Endodermal cell (in vitro differentiated cells): ENCODE measurements around the gene PAX7. TPM values are rescaled to one million over a fixed set of nuclear protein-coding genes. Genes with fewer than 3 reads are reported as not detected.
"Not testable (repeated sequence)": the region's sequence is repeated elsewhere in the genome, so short reads cannot be mapped to it uniquely, and the experiment has no call there.

Source experiments
- DNase-seq: peaks from one replicate; pipeline ENCODE4 v3.0.0-alpha.2; 2017
- H3K27ac ChIP-seq: 2 replicates; pipeline ENCODE4 v1.5.1; 2013; ENCODE audit warnings: mild to moderate bottlenecking, low read depth, low read length, moderate library complexity
- H3K27me3 ChIP-seq: 2 replicates; pipeline ENCODE4 v1.6.1; 2013; ENCODE audit warnings: mild to moderate bottlenecking, low read length, moderate library complexity; ENCODE audit not compliant: insufficient read depth, control insufficient read depth, poor library complexity, severe bottlenecking
- H3K36me3 ChIP-seq: 2 replicates; pipeline ENCODE4 v1.7.0; 2013; ENCODE audit warnings: mild to moderate bottlenecking, low read length, moderate library complexity; ENCODE audit not compliant: control insufficient read depth, insufficient read depth
- H3K4me1 ChIP-seq: one replicate; pipeline ENCODE4 v1.7.0; 2013; ENCODE audit warnings: low read length; ENCODE audit not compliant: control insufficient read depth, insufficient read depth
- H3K4me3 ChIP-seq: 2 replicates; pipeline ENCODE4 v1.5.1; 2013; ENCODE audit warnings: mild to moderate bottlenecking, low read length, moderate library complexity
- H3K9ac ChIP-seq: 2 replicates; pipeline ENCODE4 v1.6.1; 2013; ENCODE audit warnings: mild to moderate bottlenecking, low read length, moderate library complexity; ENCODE audit not compliant: poor library complexity, severe bottlenecking; ENCODE audit errors: extremely low read depth
- H3K9me3 ChIP-seq: 2 replicates; pipeline ENCODE4 v1.6.1; 2013; ENCODE audit warnings: mild to moderate bottlenecking, low read length, moderate library complexity; ENCODE audit not compliant: control insufficient read depth
- H3K27ac Mint-ChIP-seq: 2 replicates; pipeline ENCODE4 v1.8.0; 2020; ENCODE audit warnings: mixed read lengths
- H3K27me3 Mint-ChIP-seq: 2 replicates; pipeline ENCODE4 v1.8.0; 2021; ENCODE audit warnings: mild to moderate bottlenecking, mixed read lengths; ENCODE audit not compliant: insufficient read depth
- H3K36me3 Mint-ChIP-seq: 2 replicates; pipeline ENCODE4 v1.8.0; 2020; ENCODE audit warnings: low read depth, mixed read lengths
- H3K4me1 Mint-ChIP-seq: 2 replicates; pipeline ENCODE4 v1.8.0; 2020; ENCODE audit warnings: mixed read lengths
- H3K4me3 Mint-ChIP-seq: 2 replicates; pipeline ENCODE4 v1.8.0; 2020; ENCODE audit warnings: mild to moderate bottlenecking, moderate library complexity, mixed read lengths
- H3K9me3 Mint-ChIP-seq: 2 replicates; pipeline ENCODE4 v1.8.0; 2020; ENCODE audit warnings: mild to moderate bottlenecking, mixed read lengths
- WGBS, 2 experiments: methylation state at CpG; one replicate each; pipeline versions ENCODE4 v1.1.5 to v1.1.7; 2013; ENCODE audit warnings: missing lambda C conversion rate in 2 of 2, mixed read lengths in 1 of 2; ENCODE audit not compliant: insufficient coverage in 1 of 2, insufficient read length in 1 of 2; 5-methylcytosine and 5-hydroxymethylcytosine counted together
- total RNA-seq, 2 donors: library from RNA; stranded (reverse); fragmentation: NEBNext Ultra II Directional in 1 of 2; extraction: Animal tissue kit (Norgen Biotek cat#: 25700) in 1 of 2; gene quantifications; 2 replicates in 1 of 2; 3 replicates in 1 of 2; pipeline ENCODE4 v1.2.1, GENCODE V29; 2021
- TF ChIP-seq, protein P1 (sequence below): fragments of 200-600 bp; sonication (generic); conservative IDR thresholded peaks from 2 replicates; pipeline ENCODE4 v1.5.0; 2021; ENCODE audit warnings: antibody characterized with exemption, mild to moderate bottlenecking

Gene PAX7
- total RNA-seq, 2 donors from 2014 or later = 2.2 to 2.4 TPM

GRCh38 chr1:18583326-18583941 lies 47.2 kb upstream of the PAX7 start:
- H3K9ac ChIP-seq = no peak overlapping the region
- H3K36me3 ChIP-seq = no peaks in the 10 kb centered on the region
- no peak overlapping the region for H3K4me3 ChIP-seq
- Mint-ChIP-seq H3K4me3 (no peak overlapping the region), H3K27ac (no peak overlapping the region), H3K4me1 (no peaks in the 10 kb centered on the region), H3K36me3 (no peaks in the 10 kb centered on the region), H3K9me3 (no peaks in the 10 kb centered on the region), H3K27me3 (peaks cover 18% of the 10 kb centered on the region)
- no peak for DNase-seq
- H3K9me3 ChIP-seq = no peaks in the 10 kb centered on the region
- H3K27ac ChIP-seq = no peak overlapping the region
- peaks cover 20% of the 10 kb centered on the region for H3K27me3 ChIP-seq
- no peaks in the 10 kb centered on the region for H3K4me1 ChIP-seq
- TF ChIP-seq, protein P1, sequence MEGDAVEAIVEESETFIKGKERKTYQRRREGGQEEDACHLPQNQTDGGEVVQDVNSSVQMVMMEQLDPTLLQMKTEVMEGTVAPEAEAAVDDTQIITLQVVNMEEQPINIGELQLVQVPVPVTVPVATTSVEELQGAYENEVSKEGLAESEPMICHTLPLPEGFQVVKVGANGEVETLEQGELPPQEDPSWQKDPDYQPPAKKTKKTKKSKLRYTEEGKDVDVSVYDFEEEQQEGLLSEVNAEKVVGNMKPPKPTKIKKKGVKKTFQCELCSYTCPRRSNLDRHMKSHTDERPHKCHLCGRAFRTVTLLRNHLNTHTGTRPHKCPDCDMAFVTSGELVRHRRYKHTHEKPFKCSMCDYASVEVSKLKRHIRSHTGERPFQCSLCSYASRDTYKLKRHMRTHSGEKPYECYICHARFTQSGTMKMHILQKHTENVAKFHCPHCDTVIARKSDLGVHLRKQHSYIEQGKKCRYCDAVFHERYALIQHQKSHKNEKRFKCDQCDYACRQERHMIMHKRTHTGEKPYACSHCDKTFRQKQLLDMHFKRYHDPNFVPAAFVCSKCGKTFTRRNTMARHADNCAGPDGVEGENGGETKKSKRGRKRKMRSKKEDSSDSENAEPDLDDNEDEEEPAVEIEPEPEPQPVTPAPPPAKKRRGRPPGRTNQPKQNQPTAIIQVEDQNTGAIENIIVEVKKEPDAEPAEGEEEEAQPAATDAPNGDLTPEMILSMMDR = no peak
- WGBS, 2 experiments = 83 to 86% methylated on average over 6 to 7 of the region's 7 CpGs

DNA sequence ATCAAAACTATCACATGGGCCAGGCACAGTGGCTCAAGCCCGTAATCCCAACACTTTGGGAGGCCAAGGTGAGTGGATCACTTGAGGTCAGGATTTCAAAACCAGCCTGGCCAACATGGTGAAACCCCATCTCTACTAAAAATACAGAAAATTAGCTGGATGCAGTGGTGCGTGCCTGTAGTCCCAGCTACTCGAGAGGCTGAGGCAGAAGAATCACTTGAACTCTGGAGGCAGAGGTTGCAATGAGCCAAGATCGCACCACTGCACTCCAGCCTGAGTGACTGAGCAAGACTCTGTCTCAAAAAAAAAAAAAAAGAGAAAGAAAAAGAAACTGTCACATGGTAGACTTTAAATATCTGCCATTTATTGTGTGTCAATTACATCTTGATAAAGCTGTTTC lies 44.6 kb upstream of the PAX7 start:
- not testable (repeated sequence) for H3K4me3 ChIP-seq, H3K4me3 Mint-ChIP-seq, H3K27ac Mint-ChIP-seq, H3K4me1 ChIP-seq, H3K36me3 ChIP-seq, H3K9ac ChIP-seq, DNase-seq, H3K4me1 Mint-ChIP-seq, H3K27ac ChIP-seq, H3K9me3 Mint-ChIP-seq, H3K9me3 ChIP-seq, H3K36me3 Mint-ChIP-seq
- whole genome bisulfite sequencing, 2 experiments = 86 to 96% methylated on average over 3 to 4 of the region's 4 CpGs
- peaks cover 11% of the 10 kb centered on the region for H3K27me3 Mint-ChIP-seq
- H3K27me3 ChIP-seq = peaks cover 14% of the 10 kb centered on the region

DNA sequence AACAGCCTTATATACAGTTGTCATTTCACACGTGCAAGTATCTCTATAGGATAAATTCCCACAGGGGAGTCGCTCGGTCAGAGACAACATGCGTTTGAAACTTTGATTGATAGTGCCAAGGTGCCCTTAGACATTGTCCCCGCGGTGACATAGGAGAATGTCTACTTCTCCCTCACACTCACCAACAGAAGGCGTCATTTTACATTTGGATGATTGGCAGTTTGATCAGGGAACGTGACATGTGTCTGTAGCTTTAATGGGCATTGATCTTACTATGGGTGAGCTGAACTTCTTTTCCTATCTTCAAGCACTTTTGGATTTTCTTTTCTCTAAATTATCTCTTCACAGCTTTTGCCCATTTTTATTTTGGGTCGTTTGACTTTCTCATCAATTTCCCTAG lies 42.6 kb upstream of the PAX7 start:
- Histone ChIP-seq H3K4me3 (no peak overlapping the region), H3K9ac (no peak overlapping the region), H3K27ac (no peak overlapping the region), H3K27me3 (peaks cover 12% of the 10 kb centered on the region), H3K36me3 (no peaks in the 10 kb centered on the region), H3K9me3 (no peaks in the 10 kb centered on the region), H3K4me1 (no peaks in the 10 kb centered on the region)
- H3K4me3 Mint-ChIP-seq = no peak overlapping the region
- WGBS, 2 experiments = 82 to 84% methylated on average over 6 to 9 of the region's 9 CpGs
- TF ChIP-seq, protein P1 = no peak
- H3K27ac Mint-ChIP-seq = no peak overlapping the region
- peaks cover 16% of the 10 kb centered on the region for H3K27me3 Mint-ChIP-seq
- DNase-seq = no peak
- H3K36me3 Mint-ChIP-seq = no peaks in the 10 kb centered on the region
- H3K9me3 Mint-ChIP-seq = no peaks in the 10 kb centered on the region
- peaks cover 4% of the 10 kb centered on the region for H3K4me1 Mint-ChIP-seq

GRCh38 chr1:18592368-18592767 lies 38.3 kb upstream of the PAX7 start:
- Mint-ChIP-seq H3K27me3 (peaks cover 32% of the 10 kb centered on the region), H3K4me3 (no peak overlapping the region), H3K9me3 (no peaks in the 10 kb centered on the region), H3K36me3 (no peaks in the 10 kb centered on the region), H3K27ac (no peak overlapping the region), H3K4me1 (peaks cover 4% of the 10 kb centered on the region)
- TF ChIP-seq, protein P1 = no peak
- peak; percentile 55 for DNase-seq
- Histone ChIP-seq H3K9me3 (no peaks in the 10 kb centered on the region), H3K27me3 (peaks cover 32% of the 10 kb centered on the region), H3K27ac (no peak overlapping the region), H3K9ac (no peak overlapping the region), H3K4me3 (no peak overlapping the region), H3K36me3 (no peaks in the 10 kb centered on the region), H3K4me1 (no peaks in the 10 kb centered on the region)
- 71 to 83% methylated on average over 1 of the region's 1 CpG for WGBS, 2 experiments
